ENCODE results near the gene CPEB3.
"Not testable (repeated sequence)": the region's sequence is repeated elsewhere in the genome, so short reads cannot be mapped to it uniquely, and the experiment has no call there.

CPEB3 gene

GRCh38 chr10:92267343-92267742 is 23.5 kb downstream of the CPEB3 start:
- DNase-seq (ENCODE audit: low read depth in 3 of 3): no peak

- DNase-seq (ENCODE audit: low read depth in 3 of 3): no peak
Observed at GRCh38 chr10:92265687-92266258, 25.1 kb downstream of the CPEB3 start.

GRCh38 chr10:92264249-92264648 is 26.6 kb downstream of the CPEB3 start:
- DNase-seq (ENCODE audit: low read depth in 3 of 3): no peak

GRCh38 chr10:92263396-92263795 is 27.5 kb downstream of the CPEB3 start:
- DNase-seq (ENCODE audit: low read depth in 3 of 3): no peak

- DNase-seq (ENCODE audit: low read depth in 3 of 3): no peak
Observed at GRCh38 chr10:92248566-92248965, 42.3 kb downstream of the CPEB3 start.

- no peak for DNase-seq (ENCODE audit: low read depth in 3 of 3)
Observed at GRCh38 chr10:92244796-92245195, 46.1 kb downstream of the CPEB3 start.

GRCh38 chr10:92242910-92243671 is 47.8 kb downstream of the CPEB3 start:
- DNase-seq (ENCODE audit: low read depth in 3 of 3): peak in 1 of 3 experiments; percentile 5

GRCh38 chr10:92242380-92242779 is 48.5 kb downstream of the CPEB3 start:
- DNase-seq (ENCODE audit: low read depth in 3 of 3): no peak

GRCh38 chr10:92241501-92241900 is 49.4 kb downstream of the CPEB3 start:
- no peak for DNase-seq (ENCODE audit: low read depth in 3 of 3)

GRCh38 chr10:92241158-92241500 is 49.7 kb downstream of the CPEB3 start:
- no peak for DNase-seq (ENCODE audit: low read depth in 3 of 3)

- DNase-seq (ENCODE audit: low read depth in 3 of 3): no peak
Observed at GRCh38 chr10:92240289-92241157, 50.4 kb downstream of the CPEB3 start.

- peak in 2 of 3 experiments; percentile 11 to 17 for DNase-seq (ENCODE audit: low read depth in 3 of 3)
Observed at GRCh38 chr10:92239600-92240288, 51.1 kb downstream of the CPEB3 start.

GRCh38 chr10:92239151-92239599 is 51.7 kb downstream of the CPEB3 start:
- DNase-seq (ENCODE audit: low read depth in 3 of 3): no peak

- DNase-seq (ENCODE audit: low read depth in 3 of 3): no peak
Observed at GRCh38 chr10:92238586-92239098, 52.2 kb downstream of the CPEB3 start.

GRCh38 chr10:92238054-92238585 is 52.8 kb downstream of the CPEB3 start:
- no peak for DNase-seq (ENCODE audit: low read depth in 3 of 3)

- no peak for DNase-seq (ENCODE audit: low read depth in 3 of 3)
Observed at GRCh38 chr10:92231196-92231595, 59.7 kb downstream of the CPEB3 start.

GRCh38 chr10:92222603-92223262 is 68.1 kb downstream of the CPEB3 start:
- DNase-seq (ENCODE audit: low read depth in 3 of 3): no peak

- no peak for DNase-seq (ENCODE audit: low read depth in 3 of 3)
Observed at GRCh38 chr10:92219559-92219958, 71.3 kb downstream of the CPEB3 start.

GRCh38 chr10:92218569-92218968 is 72.3 kb downstream of the CPEB3 start:
- DNase-seq (ENCODE audit: low read depth in 3 of 3): no peak

- not testable (repeated sequence) for DNase-seq (ENCODE audit: low read depth in 3 of 3)
Observed at GRCh38 chr10:92216608-92217007, 74.3 kb downstream of the CPEB3 start.

- DNase-seq (ENCODE audit: low read depth in 3 of 3): not testable (repeated sequence)
Observed at GRCh38 chr10:92215222-92215621, 75.7 kb downstream of the CPEB3 start.
